ENCODE results near the gene KIF25.

KIF25 gene

DNA sequence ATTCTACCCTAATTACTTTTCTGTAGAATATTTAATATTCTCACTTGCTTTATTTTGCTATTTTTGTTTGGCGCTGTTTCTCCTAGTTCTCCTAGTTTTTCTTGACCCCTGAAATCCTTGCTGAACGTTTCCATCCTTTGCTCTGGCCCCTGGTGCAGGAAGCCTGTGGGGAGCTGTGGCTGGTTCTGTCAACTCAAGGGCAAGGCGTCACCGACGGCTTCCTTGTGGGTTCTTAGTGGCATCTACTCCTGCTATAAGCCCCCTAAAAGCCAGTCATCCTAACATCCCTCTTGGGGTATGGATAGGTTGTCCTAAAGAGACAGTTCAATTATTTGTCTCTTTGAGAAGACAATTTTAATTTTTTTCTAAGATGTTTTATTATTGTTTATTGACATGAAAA lies 36.9 kb upstream of the KIF25 start:
- ATAC-seq, result no peak
- TF ChIP-seq ISL1 (CRISPR knock-in tag; IDR thresholded peaks at IDR 0.05), result no peak
- no peak for TF ChIP-seq BACH2 (CRISPR knock-in tag; IDR thresholded peaks at IDR 0.05; ENCODE audit: borderline replicate concordance)
- no peak for TF ChIP-seq ESRRG (CRISPR knock-in tag; IDR thresholded peaks at IDR 0.05)
- TF ChIP-seq, protein P1, sequence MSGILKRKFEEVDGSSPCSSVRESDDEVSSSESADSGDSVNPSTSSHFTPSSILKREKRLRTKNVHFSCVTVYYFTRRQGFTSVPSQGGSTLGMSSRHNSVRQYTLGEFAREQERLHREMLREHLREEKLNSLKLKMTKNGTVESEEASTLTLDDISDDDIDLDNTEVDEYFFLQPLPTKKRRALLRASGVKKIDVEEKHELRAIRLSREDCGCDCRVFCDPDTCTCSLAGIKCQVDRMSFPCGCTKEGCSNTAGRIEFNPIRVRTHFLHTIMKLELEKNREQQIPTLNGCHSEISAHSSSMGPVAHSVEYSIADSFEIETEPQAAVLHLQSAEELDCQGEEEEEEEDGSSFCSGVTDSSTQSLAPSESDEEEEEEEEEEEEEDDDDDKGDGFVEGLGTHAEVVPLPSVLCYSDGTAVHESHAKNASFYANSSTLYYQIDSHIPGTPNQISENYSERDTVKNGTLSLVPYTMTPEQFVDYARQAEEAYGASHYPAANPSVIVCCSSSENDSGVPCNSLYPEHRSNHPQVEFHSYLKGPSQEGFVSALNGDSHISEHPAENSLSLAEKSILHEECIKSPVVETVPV (CRISPR knock-in tag; IDR thresholded peaks at IDR 0.05), result no peak
- no peak for TF ChIP-seq SNAI2 (CRISPR knock-in tag; IDR thresholded peaks at IDR 0.05)
- TF ChIP-seq PPARA (CRISPR knock-in tag; IDR thresholded peaks at IDR 0.05; ENCODE audit: borderline replicate concordance), result no peak
- no peak for TF ChIP-seq TOX (CRISPR knock-in tag; IDR thresholded peaks at IDR 0.05; ENCODE audit: borderline replicate concordance)
- no peak for TF ChIP-seq TCF4 (CRISPR knock-in tag; IDR thresholded peaks at IDR 0.05; ENCODE audit: borderline replicate concordance)
- TF ChIP-seq, protein P2, sequence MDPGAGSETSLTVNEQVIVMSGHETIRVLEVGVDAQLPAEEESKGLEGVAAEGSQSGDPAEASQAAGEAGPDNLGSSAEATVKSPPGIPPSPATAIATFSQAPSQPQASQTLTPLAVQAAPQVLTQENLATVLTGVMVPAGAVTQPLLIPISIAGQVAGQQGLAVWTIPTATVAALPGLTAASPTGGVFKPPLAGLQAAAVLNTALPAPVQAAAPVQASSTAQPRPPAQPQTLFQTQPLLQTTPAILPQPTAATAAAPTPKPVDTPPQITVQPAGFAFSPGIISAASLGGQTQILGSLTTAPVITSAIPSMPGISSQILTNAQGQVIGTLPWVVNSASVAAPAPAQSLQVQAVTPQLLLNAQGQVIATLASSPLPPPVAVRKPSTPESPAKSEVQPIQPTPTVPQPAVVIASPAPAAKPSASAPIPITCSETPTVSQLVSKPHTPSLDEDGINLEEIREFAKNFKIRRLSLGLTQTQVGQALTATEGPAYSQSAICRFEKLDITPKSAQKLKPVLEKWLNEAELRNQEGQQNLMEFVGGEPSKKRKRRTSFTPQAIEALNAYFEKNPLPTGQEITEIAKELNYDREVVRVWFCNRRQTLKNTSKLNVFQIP (CRISPR knock-in tag; IDR thresholded peaks at IDR 0.05; ENCODE audit: borderline replicate concordance, low read depth), result no peak
- TF ChIP-seq ARNTL (CRISPR knock-in tag; IDR thresholded peaks at IDR 0.05; ENCODE audit: borderline replicate concordance, low read depth), result no peak
- no peak for TF ChIP-seq GLIS3 (CRISPR knock-in tag; IDR thresholded peaks at IDR 0.05)
- TF ChIP-seq ZC3H10 (CRISPR knock-in tag; IDR thresholded peaks at IDR 0.05), result no peak
- TF ChIP-seq ZFP3 (CRISPR knock-in tag; IDR thresholded peaks at IDR 0.05), result no peak
- no peak for TF ChIP-seq ZNF565 (CRISPR knock-in tag; conservative IDR thresholded peaks at IDR 0.05; ENCODE audit: low read depth)
- TF ChIP-seq, protein P3, sequence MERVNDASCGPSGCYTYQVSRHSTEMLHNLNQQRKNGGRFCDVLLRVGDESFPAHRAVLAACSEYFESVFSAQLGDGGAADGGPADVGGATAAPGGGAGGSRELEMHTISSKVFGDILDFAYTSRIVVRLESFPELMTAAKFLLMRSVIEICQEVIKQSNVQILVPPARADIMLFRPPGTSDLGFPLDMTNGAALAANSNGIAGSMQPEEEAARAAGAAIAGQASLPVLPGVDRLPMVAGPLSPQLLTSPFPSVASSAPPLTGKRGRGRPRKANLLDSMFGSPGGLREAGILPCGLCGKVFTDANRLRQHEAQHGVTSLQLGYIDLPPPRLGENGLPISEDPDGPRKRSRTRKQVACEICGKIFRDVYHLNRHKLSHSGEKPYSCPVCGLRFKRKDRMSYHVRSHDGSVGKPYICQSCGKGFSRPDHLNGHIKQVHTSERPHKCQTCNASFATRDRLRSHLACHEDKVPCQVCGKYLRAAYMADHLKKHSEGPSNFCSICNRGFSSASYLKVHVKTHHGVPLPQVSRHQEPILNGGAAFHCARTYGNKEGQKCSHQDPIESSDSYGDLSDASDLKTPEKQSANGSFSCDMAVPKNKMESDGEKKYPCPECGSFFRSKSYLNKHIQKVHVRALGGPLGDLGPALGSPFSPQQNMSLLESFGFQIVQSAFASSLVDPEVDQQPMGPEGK (CRISPR knock-in tag; IDR thresholded peaks at IDR 0.05; ENCODE audit: borderline replicate concordance), result no peak
- TF ChIP-seq ZNF70 (CRISPR knock-in tag; IDR thresholded peaks at IDR 0.05), result no peak
- no peak for TF ChIP-seq OSR1 (CRISPR knock-in tag; IDR thresholded peaks at IDR 0.05)

DNA sequence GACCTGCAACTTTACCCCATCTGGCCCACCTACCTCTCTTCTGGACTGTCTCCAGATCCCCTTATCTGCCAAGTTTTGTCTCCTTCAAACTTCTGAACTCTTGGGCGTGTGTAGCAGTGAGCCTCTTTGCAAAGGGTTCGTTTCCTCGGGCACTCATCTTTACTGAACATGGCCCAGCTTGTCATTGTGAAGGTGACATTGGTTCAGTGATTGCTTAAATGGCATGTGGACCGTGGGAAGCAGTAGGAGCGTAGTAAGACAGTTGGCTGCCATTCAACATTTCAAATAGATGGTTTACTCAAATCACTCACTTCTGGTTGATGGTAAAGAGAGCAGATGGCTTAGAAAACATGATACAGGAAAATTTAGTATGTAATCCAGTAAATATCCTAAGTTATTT lies 34.8 kb upstream of the KIF25 start:
- no peak for ATAC-seq
- TF ChIP-seq SNAI2 (CRISPR knock-in tag; IDR thresholded peaks at IDR 0.05) (no peak), RARB (CRISPR knock-in tag; IDR thresholded peaks at IDR 0.05) (no peak), ZNF565 (CRISPR knock-in tag; conservative IDR thresholded peaks at IDR 0.05; ENCODE audit: low read depth) (no peak)
- TF ChIP-seq, protein P4, sequence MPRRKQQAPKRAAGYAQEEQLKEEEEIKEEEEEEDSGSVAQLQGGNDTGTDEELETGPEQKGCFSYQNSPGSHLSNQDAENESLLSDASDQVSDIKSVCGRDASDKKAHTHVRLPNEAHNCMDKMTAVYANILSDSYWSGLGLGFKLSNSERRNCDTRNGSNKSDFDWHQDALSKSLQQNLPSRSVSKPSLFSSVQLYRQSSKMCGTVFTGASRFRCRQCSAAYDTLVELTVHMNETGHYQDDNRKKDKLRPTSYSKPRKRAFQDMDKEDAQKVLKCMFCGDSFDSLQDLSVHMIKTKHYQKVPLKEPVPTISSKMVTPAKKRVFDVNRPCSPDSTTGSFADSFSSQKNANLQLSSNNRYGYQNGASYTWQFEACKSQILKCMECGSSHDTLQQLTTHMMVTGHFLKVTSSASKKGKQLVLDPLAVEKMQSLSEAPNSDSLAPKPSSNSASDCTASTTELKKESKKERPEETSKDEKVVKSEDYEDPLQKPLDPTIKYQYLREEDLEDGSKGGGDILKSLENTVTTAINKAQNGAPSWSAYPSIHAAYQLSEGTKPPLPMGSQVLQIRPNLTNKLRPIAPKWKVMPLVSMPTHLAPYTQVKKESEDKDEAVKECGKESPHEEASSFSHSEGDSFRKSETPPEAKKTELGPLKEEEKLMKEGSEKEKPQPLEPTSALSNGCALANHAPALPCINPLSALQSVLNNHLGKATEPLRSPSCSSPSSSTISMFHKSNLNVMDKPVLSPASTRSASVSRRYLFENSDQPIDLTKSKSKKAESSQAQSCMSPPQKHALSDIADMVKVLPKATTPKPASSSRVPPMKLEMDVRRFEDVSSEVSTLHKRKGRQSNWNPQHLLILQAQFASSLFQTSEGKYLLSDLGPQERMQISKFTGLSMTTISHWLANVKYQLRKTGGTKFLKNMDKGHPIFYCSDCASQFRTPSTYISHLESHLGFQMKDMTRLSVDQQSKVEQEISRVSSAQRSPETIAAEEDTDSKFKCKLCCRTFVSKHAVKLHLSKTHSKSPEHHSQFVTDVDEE (CRISPR knock-in tag; IDR thresholded peaks at IDR 0.05), result no peak
- TF ChIP-seq, protein P1 (CRISPR knock-in tag; IDR thresholded peaks at IDR 0.05), result no peak

DNA sequence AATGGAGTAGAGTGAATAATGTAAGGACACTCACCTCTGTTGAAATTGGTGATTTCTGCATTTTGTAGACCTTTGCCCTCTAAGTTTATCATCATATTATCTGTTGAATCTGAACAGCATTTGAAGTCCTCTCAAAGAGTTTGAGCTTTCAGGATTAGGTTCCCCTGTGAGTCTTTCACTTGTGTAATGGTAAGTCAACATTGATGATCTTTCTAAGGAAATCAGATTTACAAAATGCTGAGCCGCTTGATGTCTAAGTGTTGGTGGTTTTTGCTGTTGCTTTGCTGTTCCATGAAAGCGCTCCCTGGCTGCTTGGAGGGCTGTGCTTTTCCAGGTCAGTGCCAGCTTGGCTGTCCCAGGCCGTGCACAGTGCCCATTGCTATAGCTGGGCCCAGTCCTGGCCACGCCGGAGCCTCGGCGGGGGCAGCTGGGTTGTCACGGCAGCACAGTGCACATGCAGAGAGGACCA lies 33.8 kb upstream of the KIF25 start:
- TF ChIP-seq CSDC2 (CRISPR knock-in tag; IDR thresholded peaks at IDR 0.05), result no peak
- TF ChIP-seq ZNF8 (CRISPR knock-in tag; IDR thresholded peaks at IDR 0.05), result no peak
- TF ChIP-seq, protein P5, sequence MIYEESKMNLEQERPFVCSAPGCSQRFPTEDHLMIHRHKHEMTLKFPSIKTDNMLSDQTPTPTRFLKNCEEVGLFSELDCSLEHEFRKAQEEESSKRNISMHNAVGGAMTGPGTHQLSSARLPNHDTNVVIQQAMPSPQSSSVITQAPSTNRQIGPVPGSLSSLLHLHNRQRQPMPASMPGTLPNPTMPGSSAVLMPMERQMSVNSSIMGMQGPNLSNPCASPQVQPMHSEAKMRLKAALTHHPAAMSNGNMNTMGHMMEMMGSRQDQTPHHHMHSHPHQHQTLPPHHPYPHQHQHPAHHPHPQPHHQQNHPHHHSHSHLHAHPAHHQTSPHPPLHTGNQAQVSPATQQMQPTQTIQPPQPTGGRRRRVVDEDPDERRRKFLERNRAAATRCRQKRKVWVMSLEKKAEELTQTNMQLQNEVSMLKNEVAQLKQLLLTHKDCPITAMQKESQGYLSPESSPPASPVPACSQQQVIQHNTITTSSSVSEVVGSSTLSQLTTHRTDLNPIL (CRISPR knock-in tag; IDR thresholded peaks at IDR 0.05; ENCODE audit: low read depth), result no peak
- no peak for TF ChIP-seq ZFP3 (CRISPR knock-in tag; IDR thresholded peaks at IDR 0.05)
- TF ChIP-seq ZFP30 (CRISPR knock-in tag; IDR thresholded peaks at IDR 0.05), result no peak
- no peak for TF ChIP-seq TOX (CRISPR knock-in tag; IDR thresholded peaks at IDR 0.05; ENCODE audit: borderline replicate concordance)
- ATAC-seq, result no peak
